IMR-90 (cell line): ENCODE results near the gene KCNN3. TPM values are rescaled to one million over a fixed set of nuclear protein-coding genes. Genes with fewer than 3 reads are reported as not detected.

ENCODE experiments used
- ATAC-seq: fragments of 200-7000 bp; cut with Tn5 transposase; 2 replicates; pipeline ENCODE4 v1.9.1; 2020; ENCODE audit warnings: low read depth, mild to moderate bottlenecking, moderate library complexity
- BruUV-seq: library from RNA; stranded (reverse); fragments of 400-500 nt; replicated peaks from 2 replicates; lab custom pipeline; 2021; lab: Mats Ljungman, UMichigan
- CTCF ChIA-PET: fragments of 300-600 bp; formaldehyde crosslinking; extraction: SDS; loops from one replicate; lab custom pipeline; 2021; ENCODE audit warnings: antibody characterized with exemption; lab: Yijun Ruan, JAX
- POLR2A ChIA-PET: fragments of 300-600 bp; sonication (Branson Sonifier 250); formaldehyde crosslinking; loops from one replicate; lab custom pipeline; 2022; ENCODE audit warnings: antibody characterized with exemption; ENCODE audit not compliant: unreplicated experiment; lab: Charles Lee
- DNase-seq: peaks from one replicate; pipeline ENCODE4 v3.0.0; 2013
- H2AFZ ChIP-seq: replicated peaks from 2 replicates; pipeline ENCODE3; 2013; ENCODE audit warnings: low read length, mild to moderate bottlenecking; ENCODE audit not compliant: poor library complexity
- H2AK5ac ChIP-seq: 2 replicates; pipeline ENCODE4 v1.6.1; 2013; ENCODE audit warnings: low read depth, low read length, inconsistent platforms
- H2AK9ac ChIP-seq: replicated peaks from 2 replicates; pipeline ENCODE3; 2013; ENCODE audit warnings: mild to moderate bottlenecking, low read depth, low read length, moderate library complexity; ENCODE audit not compliant: poor library complexity
- H2BK120ac ChIP-seq: 2 replicates; pipeline ENCODE4 v1.6.1; 2013; ENCODE audit warnings: low read depth, low read length, inconsistent platforms
- H2BK15ac ChIP-seq: 3 replicates; pipeline ENCODE4 v1.6.1; 2013; ENCODE audit warnings: low read depth, low read length, inconsistent platforms
- H2BK20ac ChIP-seq: 2 replicates; pipeline ENCODE4 v1.6.1; 2013; ENCODE audit warnings: low read depth, mild to moderate bottlenecking, inconsistent platforms, low read length, moderate library complexity
- H2BK5ac ChIP-seq: 2 replicates; pipeline ENCODE4 v1.6.1; 2013; ENCODE audit warnings: mild to moderate bottlenecking, low read depth, low read length, inconsistent platforms; ENCODE audit not compliant: poor library complexity, severe bottlenecking
- H3K14ac ChIP-seq: replicated peaks from 2 replicates; pipeline ENCODE4 v1.6.1; 2013; ENCODE audit warnings: low read depth, low read length, inconsistent platforms
- H3K18ac ChIP-seq: 2 replicates; pipeline ENCODE4 v1.6.1; 2013; ENCODE audit warnings: low read depth, low read length, control low read depth
- H3K23ac ChIP-seq: 2 replicates; pipeline ENCODE4 v1.6.1; 2013; ENCODE audit warnings: low read depth, low read length, inconsistent platforms
- H3K27ac ChIP-seq: 2 replicates; pipeline ENCODE4 v1.5.1; 2013; ENCODE audit warnings: mild to moderate bottlenecking, control low read depth, low read length; ENCODE audit not compliant: insufficient read depth
- H3K27me3 ChIP-seq: 2 replicates; pipeline ENCODE4 v1.6.1; 2013; ENCODE audit warnings: low read length; ENCODE audit not compliant: control insufficient read depth, insufficient read depth
- H3K36me3 ChIP-seq: 2 replicates; pipeline ENCODE4 v1.6.1; 2013; ENCODE audit warnings: low read length, mixed read lengths; ENCODE audit not compliant: control insufficient read depth, insufficient read depth
- H3K4ac ChIP-seq: 2 replicates; pipeline ENCODE4 v1.6.1; 2013; ENCODE audit warnings: low read depth, low read length, inconsistent platforms
- H3K4me1 ChIP-seq: 2 replicates; pipeline ENCODE4 v1.6.1; 2013; ENCODE audit warnings: low read length, mixed read lengths; ENCODE audit not compliant: control insufficient read depth, insufficient read depth
- H3K4me2 ChIP-seq: 2 replicates; pipeline ENCODE4 v1.6.1; 2013; ENCODE audit warnings: low read depth, mild to moderate bottlenecking, control low read depth, low read length, moderate library complexity
- H3K4me3 ChIP-seq: 2 replicates; pipeline ENCODE4 v1.5.1; 2013; ENCODE audit warnings: low read depth, mild to moderate bottlenecking, control low read depth, low read length, moderate library complexity; ENCODE audit not compliant: insufficient read depth
- H3K56ac ChIP-seq: 2 replicates; pipeline ENCODE4 v1.6.1; 2013; ENCODE audit warnings: low read length, inconsistent platforms; ENCODE audit not compliant: insufficient read depth; ENCODE audit errors: extremely low read depth
- H3K79me1 ChIP-seq, 2 experiments: 2 replicates each; pipeline ENCODE4 v1.6.1; 2013; ENCODE audit warnings: low read length in 2 of 2, inconsistent platforms in 1 of 2, low read depth in 1 of 2
- H3K9ac ChIP-seq: 2 replicates; pipeline ENCODE4 v1.6.1; 2013; ENCODE audit warnings: low read depth, low read length, control low read depth
- H3K9me1 ChIP-seq: 2 replicates; pipeline ENCODE4 v1.6.1; 2013; ENCODE audit warnings: low read length, inconsistent platforms; ENCODE audit not compliant: insufficient read depth
- H3K9me3 ChIP-seq: 2 replicates; pipeline ENCODE4 v1.6.1; 2013; ENCODE audit warnings: low read length; ENCODE audit not compliant: control insufficient read depth, insufficient read depth
- H4K20me1 ChIP-seq: 2 replicates; pipeline ENCODE4 v1.6.1; 2013; ENCODE audit warnings: low read length, inconsistent platforms; ENCODE audit not compliant: insufficient read depth
- H4K5ac ChIP-seq: 2 replicates; pipeline ENCODE4 v1.6.1; 2013; ENCODE audit warnings: mild to moderate bottlenecking, low read depth, low read length, control low read depth
- H4K8ac ChIP-seq, 2 experiments: 2 replicates each; pipeline ENCODE4 v1.6.1; 2013; ENCODE audit warnings: low read depth in 2 of 2, low read length in 2 of 2, control low read depth in 1 of 2, inconsistent platforms in 1 of 2
- H4K91ac ChIP-seq: 2 replicates; pipeline ENCODE4 v1.6.1; 2013; ENCODE audit warnings: low read depth, low read length, inconsistent platforms; ENCODE audit not compliant: insufficient read depth
- BHLHE40 ChIP-seq: fragments of 150-350 bp; IDR thresholded peaks from 2 replicates; pipeline ENCODE4 v1.6.1; 2016; ENCODE audit warnings: mild to moderate bottlenecking, low read depth, low read length
- CEBPB ChIP-seq: IDR thresholded peaks from 2 replicates; pipeline ENCODE4 v1.6.1; 2012; ENCODE audit warnings: low read depth, low read length, improper control_type of control experiment
- CHD1 ChIP-seq: IDR thresholded peaks from 2 replicates; pipeline ENCODE4 v1.6.1; 2012; ENCODE audit warnings: low read depth, low read length, improper control_type of control experiment
- FOS ChIP-seq: fragments of 150-350 bp; IDR thresholded peaks from 2 replicates; pipeline ENCODE4 v1.6.1; 2016; ENCODE audit warnings: low read depth, low read length
- MAFK ChIP-seq: IDR thresholded peaks from 2 replicates; pipeline ENCODE4 v1.6.1; 2012; ENCODE audit warnings: low read depth, low read length, improper control_type of control experiment
- MAZ ChIP-seq: IDR thresholded peaks from 2 replicates; pipeline ENCODE4 v1.6.1; 2012; ENCODE audit warnings: low read depth, mild to moderate bottlenecking, low read length, improper control_type of control experiment, moderate library complexity, borderline replicate concordance
- MXI1 ChIP-seq: IDR thresholded peaks from 2 replicates; pipeline ENCODE4 v1.6.1; 2012; ENCODE audit warnings: low read depth, mild to moderate bottlenecking, low read length, moderate library complexity, borderline replicate concordance
- NFE2L2 ChIP-seq: fragments of 150-350 bp; IDR thresholded peaks from 2 replicates; pipeline ENCODE4 v1.6.1; 2016; ENCODE audit warnings: low read depth, mild to moderate bottlenecking, low read length
- POLR2A ChIP-seq: IDR thresholded peaks from 2 replicates; pipeline ENCODE4 v1.6.1; 2012; ENCODE audit warnings: mild to moderate bottlenecking, low read depth, low read length
- RAD21 ChIP-seq: IDR thresholded peaks from 2 replicates; pipeline ENCODE4 v1.6.1; 2012; ENCODE audit warnings: low read length, improper control_type of control experiment
- RCOR1 ChIP-seq: IDR thresholded peaks from 2 replicates; pipeline ENCODE4 v1.6.1; 2012; ENCODE audit warnings: mild to moderate bottlenecking, low read length, improper control_type of control experiment; ENCODE audit not compliant: insufficient replicate concordance
- RFX5 ChIP-seq: IDR thresholded peaks from 2 replicates; pipeline ENCODE4 v1.8.0; 2012; ENCODE audit warnings: low read depth, mild to moderate bottlenecking, low read length, moderate library complexity
- SMC3 ChIP-seq: fragments of 150-350 bp; IDR thresholded peaks from 2 replicates; pipeline ENCODE4 v1.6.1; 2016; ENCODE audit warnings: low read depth, mild to moderate bottlenecking, antibody characterized with exemption, low read length, moderate library complexity
- WGBS, 2 experiments: methylation state at CpG; one replicate each; pipeline versions ENCODE4 v1.1.5 to v1.1.7; 2013; ENCODE audit warnings: missing lambda C conversion rate in 2 of 2; ENCODE audit not compliant: insufficient read length in 1 of 2; ENCODE audit errors: extremely low coverage in 2 of 2; 5-methylcytosine and 5-hydroxymethylcytosine counted together
- dilution Hi-C: fragments of 300-500 bp; cut with HindIII; formaldehyde crosslinking; loops from one replicate; pipeline ENCODE4 v1.14.3; 2018; ENCODE audit warnings: low sequenced_read_pairs; ENCODE audit not compliant: unreplicated experiment
- in situ Hi-C: fragments of 300-500 bp; cut with MboI; formaldehyde crosslinking; loops from 3 replicates; pipeline ENCODE4 v1.14.3; 2019; ENCODE audit warnings: low sequenced_read_pairs, inconsistent platforms, mixed read lengths
- intact Hi-C: fragments of 100-400 bp; cut with micrococcal nuclease; formaldehyde crosslinking; loops from 2 replicates; pipeline ENCODE4 v1.10.0; 2022
- polyA plus RNA-seq, 3 experiments: library from polyadenylated mRNA; depleted of rRNA; stranded (reverse); fragments of >200 nt; gene quantifications; 2 replicates each; pipeline ENCODE4 v1.2.3, GENCODE V29; 2012; ENCODE audit warnings: low replicate concordance in 1 of 3
- total RNA-seq: library from RNA; depleted of rRNA; stranded (reverse); fragments of >200 nt; gene quantifications from 2 replicates; pipeline ENCODE4 v1.2.3, GENCODE V29; 2012
- TF ChIP-seq, protein P1 (sequence below): conservative IDR thresholded peaks from 2 replicates; pipeline ENCODE4 v1.5.1; 2012; ENCODE audit warnings: mild to moderate bottlenecking, low read depth, low read length, improper control_type of control experiment
- TF ChIP-seq, protein P2 (sequence below): fragments of 150-350 bp; IDR thresholded peaks from 2 replicates; pipeline ENCODE4 v1.6.1; 2017; ENCODE audit warnings: mild to moderate bottlenecking, antibody characterized with exemption, low read length, low read depth

The KCNN3 gene
- total and polyA plus RNA-seq, 2 of the 4 experiments (the other 2 are of a cell fraction) = 0.02 TPM; not detected in 1

DNA sequence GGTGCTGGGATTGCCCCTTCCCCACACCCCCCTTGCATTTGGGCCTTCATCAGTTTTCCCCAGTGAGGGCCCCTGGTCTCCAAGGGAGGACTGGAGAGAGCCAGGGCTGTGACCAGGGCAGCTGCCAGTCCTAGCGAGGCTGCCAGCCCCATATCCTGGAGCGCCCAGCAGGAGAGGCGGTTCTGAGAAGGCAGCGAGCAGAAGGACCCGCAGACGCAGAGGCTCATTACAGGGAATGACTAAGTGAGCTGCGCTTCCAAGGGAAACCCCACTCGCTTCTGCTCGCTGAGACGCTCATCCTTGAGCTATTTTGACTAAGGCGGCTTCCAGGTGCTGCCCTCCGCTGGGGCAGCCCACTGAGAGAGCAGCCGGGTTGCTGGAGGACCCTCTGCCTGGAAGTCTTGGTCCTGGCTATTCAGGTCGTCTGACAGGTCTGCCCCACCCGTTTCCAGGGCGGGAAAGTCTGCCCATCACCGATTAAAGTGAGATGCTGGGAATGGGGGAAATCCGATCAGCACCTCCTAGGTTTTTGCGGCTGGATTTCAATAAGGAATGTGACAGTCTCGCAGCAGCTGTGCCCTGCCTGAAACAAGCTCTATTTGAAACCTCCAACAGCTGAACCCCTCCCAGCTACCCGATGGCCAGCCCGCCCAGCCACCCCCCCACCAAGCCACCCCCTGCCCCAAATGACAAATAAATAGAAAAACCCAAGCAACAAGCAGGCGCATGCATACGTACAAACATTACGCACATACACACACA is 2.8 kb downstream of the KCNN3 start:
- H3K27me3 ChIP-seq = peaks cover 54% of the 10 kb centered on the region
- no peak overlapping the region for H3K18ac ChIP-seq
- peaks cover 7% of the 10 kb centered on the region; the same call in 1 of the 2 replicates for H4K20me1 ChIP-seq
- no peaks in the 10 kb centered on the region for H3K36me3 ChIP-seq
- no peak overlapping the region for H2BK20ac ChIP-seq
- no peak overlapping the region for H3K4ac ChIP-seq
- no peak overlapping the region for H3K56ac ChIP-seq
- H3K9me1 ChIP-seq = peaks cover 8% of the 10 kb centered on the region; the same call in 1 of the 2 replicates
- no peak overlapping the region for H2BK120ac ChIP-seq
- no peak overlapping the region for H3K4me3 ChIP-seq
- H2BK5ac ChIP-seq = no peak overlapping the region
- no peak overlapping the region for H2AK9ac ChIP-seq
- H3K9me3 ChIP-seq = peaks cover 2% of the 10 kb centered on the region; the same call in 1 of the 2 replicates
- no peak overlapping the region for H4K5ac ChIP-seq
- no peak overlapping the region for H2BK15ac ChIP-seq
- BruUV-seq = no TSS peak
- H3K79me1 ChIP-seq = no peaks in the 10 kb centered on the region
- peak overlapping the region; percentile 71 for H3K4me2 ChIP-seq
- no peak overlapping the region for H3K9ac ChIP-seq
- no peak overlapping the region for H4K8ac ChIP-seq
- peaks cover 15% of the 10 kb centered on the region for H3K4me1 ChIP-seq
- ATAC-seq = peak; percentile 53
- H2AK5ac ChIP-seq = no peak overlapping the region
- H4K91ac ChIP-seq = no peak overlapping the region
- in situ Hi-C loops = no loop called here
- no peak overlapping the region for H3K14ac ChIP-seq
- H3K23ac ChIP-seq = no peak overlapping the region
- 6% methylated on average over 5 of the region's 25 CpGs; no CpG with 5 or more reads in 1 of the 2 experiments for WGBS, 2 experiments
- peak overlapping the region; percentile 46 for H2AFZ ChIP-seq
- intact Hi-C loops = no loop called here
- ChIA-PET POLR2A (interaction anchor here (0.5 kb wide), 1 partner anchor 217 kb away, joined by 3 read pairs; no protein-coding TSS in a partner anchor), CTCF (interaction anchor here (0.9 kb wide), 1 partner anchor 11 kb away, joined by 3 read pairs; no protein-coding TSS in a partner anchor)
- peak; percentile 85 for DNase-seq
- dilution Hi-C loops = no loop called here
- no peak overlapping the region for H3K27ac ChIP-seq
- TF ChIP-seq CHD1 = no peak
- TF ChIP-seq MXI1 = no peak
- TF ChIP-seq BHLHE40 = no peak
- TF ChIP-seq, protein P1, sequence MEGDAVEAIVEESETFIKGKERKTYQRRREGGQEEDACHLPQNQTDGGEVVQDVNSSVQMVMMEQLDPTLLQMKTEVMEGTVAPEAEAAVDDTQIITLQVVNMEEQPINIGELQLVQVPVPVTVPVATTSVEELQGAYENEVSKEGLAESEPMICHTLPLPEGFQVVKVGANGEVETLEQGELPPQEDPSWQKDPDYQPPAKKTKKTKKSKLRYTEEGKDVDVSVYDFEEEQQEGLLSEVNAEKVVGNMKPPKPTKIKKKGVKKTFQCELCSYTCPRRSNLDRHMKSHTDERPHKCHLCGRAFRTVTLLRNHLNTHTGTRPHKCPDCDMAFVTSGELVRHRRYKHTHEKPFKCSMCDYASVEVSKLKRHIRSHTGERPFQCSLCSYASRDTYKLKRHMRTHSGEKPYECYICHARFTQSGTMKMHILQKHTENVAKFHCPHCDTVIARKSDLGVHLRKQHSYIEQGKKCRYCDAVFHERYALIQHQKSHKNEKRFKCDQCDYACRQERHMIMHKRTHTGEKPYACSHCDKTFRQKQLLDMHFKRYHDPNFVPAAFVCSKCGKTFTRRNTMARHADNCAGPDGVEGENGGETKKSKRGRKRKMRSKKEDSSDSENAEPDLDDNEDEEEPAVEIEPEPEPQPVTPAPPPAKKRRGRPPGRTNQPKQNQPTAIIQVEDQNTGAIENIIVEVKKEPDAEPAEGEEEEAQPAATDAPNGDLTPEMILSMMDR = no peak
- TF ChIP-seq RAD21 = peak; percentile 14; the same call in 1 of the 2 replicates
- no peak for TF ChIP-seq RFX5
- TF ChIP-seq FOS = peak; percentile 17; the same call in 1 of the 2 replicates
- no peak for TF ChIP-seq NFE2L2
- no peak for TF ChIP-seq SMC3
- TF ChIP-seq, protein P2, sequence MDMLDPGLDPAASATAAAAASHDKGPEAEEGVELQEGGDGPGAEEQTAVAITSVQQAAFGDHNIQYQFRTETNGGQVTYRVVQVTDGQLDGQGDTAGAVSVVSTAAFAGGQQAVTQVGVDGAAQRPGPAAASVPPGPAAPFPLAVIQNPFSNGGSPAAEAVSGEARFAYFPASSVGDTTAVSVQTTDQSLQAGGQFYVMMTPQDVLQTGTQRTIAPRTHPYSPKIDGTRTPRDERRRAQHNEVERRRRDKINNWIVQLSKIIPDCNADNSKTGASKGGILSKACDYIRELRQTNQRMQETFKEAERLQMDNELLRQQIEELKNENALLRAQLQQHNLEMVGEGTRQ = no peak
- TF ChIP-seq MAFK = no peak
- no peak for TF ChIP-seq CEBPB
- no peak for TF ChIP-seq RCOR1
- 0 out of 2 replicates have a peak, but pooled peaks have one; percentile 25 for TF ChIP-seq POLR2A
- peak; percentile 10; the same call in 1 of the 2 replicates for TF ChIP-seq MAZ
